CD8-positive, alpha-beta memory T cell (primary cell): ENCODE data around the gene AADAT. TPM values are rescaled to one million over a fixed set of nuclear protein-coding genes. Genes with fewer than 3 reads are reported as not detected.

Source experiments
- CTCF ChIA-PET: fragments of 350-600 bp; sonication (Branson Sonifier 250); formaldehyde crosslinking; loops from one replicate; lab custom pipeline; 2021; ENCODE audit warnings: antibody characterized with exemption; lab: Charles Lee
- POLR2A ChIA-PET: fragments of 350-600 bp; sonication (Branson Sonifier 250); formaldehyde crosslinking; loops from one replicate; lab custom pipeline; 2021; ENCODE audit warnings: antibody characterized with exemption; lab: Charles Lee
- DNase-seq, 5 donors: peaks; one replicate each; pipeline versions ENCODE4 v3.0.0 to v3.0.0-alpha.2; 2020 to 2022; ENCODE audit warnings: mixed read lengths in 1 of 5
- H3K27ac ChIP-seq: one replicate; pipeline ENCODE4 v1.7.0; 2013; ENCODE audit warnings: low read depth, mild to moderate bottlenecking, low read length, moderate library complexity
- H3K27me3 ChIP-seq: 2 replicates; pipeline ENCODE4 v1.7.0; 2013; ENCODE audit warnings: low read length, mild to moderate bottlenecking; ENCODE audit not compliant: insufficient read depth, poor library complexity, severe bottlenecking
- H3K36me3 ChIP-seq: 2 replicates; pipeline ENCODE4 v1.7.0; 2013; ENCODE audit warnings: mild to moderate bottlenecking, low read length, moderate library complexity; ENCODE audit not compliant: insufficient read depth
- H3K4me1 ChIP-seq: 2 replicates; pipeline ENCODE4 v1.7.0; 2013; ENCODE audit warnings: mild to moderate bottlenecking, low read length, moderate library complexity; ENCODE audit not compliant: insufficient read depth
- H3K4me3 ChIP-seq: 2 replicates; pipeline ENCODE4 v1.7.0; 2013; ENCODE audit warnings: mild to moderate bottlenecking, low read length
- H3K9me3 ChIP-seq: 2 replicates; pipeline ENCODE4 v1.7.0; 2013; ENCODE audit warnings: mild to moderate bottlenecking, low read length
- H3K27ac Mint-ChIP-seq, 8 donors: one replicate each; pipeline ENCODE4 v1.8.0; 2020 to 2021; ENCODE audit warnings: mixed read lengths in 8 of 8, mild to moderate bottlenecking in 6 of 8, inconsistent platforms in 3 of 8, moderate library complexity in 3 of 8
- H3K27me3 Mint-ChIP-seq, 2 donors: one replicate each; pipeline ENCODE4 v1.8.0; 2020 to 2021; ENCODE audit warnings: mixed read lengths in 2 of 2, mild to moderate bottlenecking in 1 of 2, moderate library complexity in 1 of 2
- H3K36me3 Mint-ChIP-seq, 3 donors: one replicate each; pipeline ENCODE4 v1.8.0; 2020 to 2021; ENCODE audit warnings: mixed read lengths in 3 of 3, inconsistent platforms in 1 of 3, mild to moderate bottlenecking in 1 of 3
- H3K4me1 Mint-ChIP-seq, 3 donors: one replicate each; pipeline ENCODE4 v1.8.0; 2020 to 2021; ENCODE audit warnings: mixed read lengths in 3 of 3, inconsistent platforms in 1 of 3, mild to moderate bottlenecking in 1 of 3
- H3K4me3 Mint-ChIP-seq, 7 donors: one replicate each; pipeline ENCODE4 v1.8.0; 2020 to 2021; ENCODE audit warnings: mixed read lengths in 7 of 7, mild to moderate bottlenecking in 6 of 7, moderate library complexity in 4 of 7, inconsistent platforms in 2 of 7
- H3K9me3 Mint-ChIP-seq, 5 donors: one replicate each; pipeline ENCODE4 v1.8.0; 2020 to 2022; ENCODE audit warnings: mixed read lengths in 5 of 5, mild to moderate bottlenecking in 3 of 5, moderate library complexity in 2 of 5, inconsistent platforms in 1 of 5
- polyA plus RNA-seq: library from polyadenylated mRNA; unstranded; fragments of 300-500 nt; fragmentation: Illumina TruSeq; gene quantifications from one replicate; pipeline ENCODE4 v1.2.3, GENCODE V29; 2021
- total RNA-seq, 2 experiments: library from RNA; stranded (reverse); gene quantifications; one replicate each; pipeline ENCODE4 v1.2.3, GENCODE V29; 2021

AADAT gene
- not detected for total RNA-seq
- not detected for polyA plus RNA-seq

DNA sequence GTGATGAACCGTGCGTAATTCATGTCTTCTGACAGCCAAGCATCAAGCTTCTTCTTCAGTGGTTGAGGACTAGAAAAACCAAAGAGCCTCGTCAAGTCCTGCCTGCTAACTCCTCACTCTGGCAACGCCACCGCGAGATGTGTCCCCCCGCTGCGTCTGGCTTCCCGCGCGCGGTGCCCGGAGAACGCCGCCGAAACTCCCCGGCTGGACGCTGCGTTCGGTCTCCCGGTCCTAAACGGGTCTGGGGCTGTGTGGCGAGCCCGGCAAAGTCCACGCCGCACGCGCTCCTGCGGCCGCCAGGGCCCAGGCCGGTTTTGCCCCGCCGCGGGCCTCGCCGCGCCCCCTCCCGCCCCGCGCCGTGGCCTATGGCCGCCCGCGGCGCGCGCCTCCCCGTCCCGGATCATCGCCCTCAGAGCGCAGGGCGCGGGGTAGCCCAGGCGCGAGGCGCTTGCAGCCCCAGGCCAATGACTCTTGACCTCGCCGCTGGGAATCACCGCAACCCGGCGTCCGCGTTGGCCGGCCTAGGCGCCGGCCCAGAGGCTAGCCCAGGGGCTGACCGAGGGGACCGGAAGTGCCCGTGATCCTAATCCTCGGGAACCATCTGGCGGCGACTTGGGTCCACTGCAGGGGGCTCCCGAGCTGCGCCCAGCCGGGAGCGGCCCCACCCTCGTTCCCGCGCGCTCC, at the start of gene AADAT:
Gene AADAT, minus strand, starts transcription at position 289 of the 684 bp plus-strand sequence. Its CDS starts 266 bp downstream, at position 23.
- H3K9me3 Mint-ChIP-seq, result no peaks in the 10 kb centered on the region
- no peaks in the 10 kb centered on the region for H3K4me1 ChIP-seq
- H3K27ac Mint-ChIP-seq, result no peak within 1 kb of the TSS
- no peak for DNase-seq
- H3K36me3 Mint-ChIP-seq, result no peaks in the 10 kb centered on the region
- no peaks in the 10 kb centered on the region for H3K36me3 ChIP-seq
- POLR2A ChIA-PET, result no interaction called here
- H3K27me3 ChIP-seq, result no peaks in the 10 kb centered on the region
- peaks cover 16 to 51% of the 10 kb centered on the region in 2 donors for H3K27me3 Mint-ChIP-seq
- peaks cover 5 to 9% (median 5%) of the 10 kb centered on the region in 3 donors for H3K4me1 Mint-ChIP-seq
- H3K9me3 ChIP-seq, result no peaks in the 10 kb centered on the region
- H3K27ac ChIP-seq, result no peak within 1 kb of the TSS
- CTCF ChIA-PET, result no interaction called here
- H3K4me3 ChIP-seq, result no peak within 1 kb of the TSS
- peak within 1 kb of the TSS in 6 of 7 donors; percentile 26 to 79 (median 42) for H3K4me3 Mint-ChIP-seq

DNA sequence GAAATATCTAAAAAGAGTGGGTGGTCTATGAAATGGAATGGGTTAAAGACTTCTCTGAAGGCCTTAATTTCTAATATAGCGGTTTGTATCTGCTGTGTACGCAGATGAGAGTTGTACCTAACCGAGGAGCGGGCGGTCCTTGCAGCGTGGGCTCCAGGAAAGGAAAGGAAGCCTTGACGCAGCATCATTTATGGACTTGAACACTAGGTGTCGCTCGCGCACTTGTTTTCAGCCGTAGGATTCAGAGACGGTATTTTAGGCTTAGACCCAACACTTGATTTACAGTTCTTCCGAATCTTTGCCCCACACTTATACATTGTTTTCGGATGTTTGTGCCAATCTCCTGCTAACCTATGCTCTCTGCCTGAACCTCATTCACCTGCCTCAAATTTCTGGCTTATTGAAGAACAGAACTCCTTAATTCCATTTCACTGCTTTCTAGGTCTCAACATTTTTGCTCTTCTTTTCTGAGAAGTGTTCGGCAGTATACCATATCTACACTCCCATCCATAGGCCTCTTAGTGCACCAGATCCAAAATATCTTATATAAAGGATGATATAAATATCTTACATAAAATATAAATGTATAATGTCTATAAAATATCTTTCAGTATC, 48.9 kb upstream of the AADAT start:
- Histone ChIP-seq H3K4me1 (no peaks in the 10 kb centered on the region), H3K4me3 (no peak overlapping the region)

DNA sequence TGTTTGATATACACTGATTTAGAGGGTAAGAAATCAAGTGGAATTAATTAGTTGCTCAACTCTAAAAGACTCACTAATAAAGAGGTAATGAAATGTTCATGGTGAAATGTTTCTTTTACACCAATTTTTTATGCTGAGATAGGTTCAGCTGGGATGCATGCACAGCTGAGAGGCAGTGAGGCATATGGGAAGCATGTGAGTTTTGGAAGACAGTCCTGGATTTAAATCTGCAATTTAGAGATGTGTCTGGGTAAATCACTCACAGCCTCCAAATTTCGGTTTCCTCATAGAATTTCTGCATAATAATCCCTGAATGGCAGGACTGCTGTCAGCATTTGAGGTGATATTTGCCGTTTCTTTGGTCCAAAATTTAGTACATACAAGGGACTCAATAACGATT, 48.2 kb upstream of the AADAT start:
- Mint-ChIP-seq H3K9me3 (peaks cover 5 to 6% (median 6%) of the 10 kb centered on the region in 5 donors), H3K27ac (no peak overlapping the region), H3K4me3 (no peak overlapping the region), H3K27me3 (no peaks in the 10 kb centered on the region), H3K4me1 (peaks cover 0 to 5% (median 2%) of the 10 kb centered on the region in 3 donors), H3K36me3 (no peaks in the 10 kb centered on the region)
- POLR2A ChIA-PET, result no interaction called here
- Histone ChIP-seq H3K4me3 (no peak overlapping the region), H3K36me3 (no peaks in the 10 kb centered on the region), H3K27ac (no peak overlapping the region), H3K4me1 (no peaks in the 10 kb centered on the region), H3K9me3 (no peaks in the 10 kb centered on the region), H3K27me3 (no peaks in the 10 kb centered on the region)
- CTCF ChIA-PET, result interaction anchor here (0.8 kb wide), 1 partner anchor 11 kb away, joined by 4 read pairs; no protein-coding TSS in a partner anchor
- no peak for DNase-seq

More for the DNA sequence above, 48.9 kb upstream of the AADAT start:
- Mint-ChIP-seq H3K36me3 (no peaks in the 10 kb centered on the region), H3K27ac (no peak overlapping the region), H3K4me1 (peaks cover 0 to 5% (median 2%) of the 10 kb centered on the region in 3 donors), H3K9me3 (peaks cover 0 to 5% (median under 1%) of the 10 kb centered on the region in 5 donors), H3K27me3 (no peaks in the 10 kb centered on the region), H3K4me3 (no peak overlapping the region)
- Histone ChIP-seq H3K27me3 (no peaks in the 10 kb centered on the region), H3K27ac (no peak overlapping the region), H3K36me3 (no peaks in the 10 kb centered on the region), H3K9me3 (no peaks in the 10 kb centered on the region)
- CTCF ChIA-PET, result no interaction called here
- DNase-seq, result peak; percentile 24 to 68 (median 41)
- POLR2A ChIA-PET, result no interaction called here

DNA sequence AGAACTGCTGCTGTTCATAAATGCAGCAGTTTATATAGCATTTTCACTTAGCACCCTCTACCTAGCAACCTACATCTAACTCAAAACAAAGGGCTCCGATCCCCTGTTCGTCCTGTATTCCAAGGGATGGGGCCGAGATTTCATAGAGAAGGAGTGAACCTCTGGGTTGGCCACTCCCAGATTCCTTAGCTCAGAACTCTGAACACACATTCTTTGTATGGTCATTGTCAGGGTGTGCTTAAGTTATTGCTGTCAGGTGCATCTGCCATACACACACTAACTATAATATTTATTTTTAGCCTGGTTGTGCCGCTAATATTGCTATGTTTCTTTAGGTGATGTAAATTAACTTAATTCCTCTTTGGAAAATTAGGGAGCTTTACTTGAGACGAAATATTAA, 47.7 kb upstream of the AADAT start:
- H3K36me3 ChIP-seq, result no peaks in the 10 kb centered on the region
- no peak overlapping the region for H3K4me3 Mint-ChIP-seq
- no peak overlapping the region for H3K27ac ChIP-seq
- CTCF ChIA-PET, result interaction anchor here (0.8 kb wide), 1 partner anchor 10 kb away, joined by 4 read pairs; no protein-coding TSS in a partner anchor
- no peaks in the 10 kb centered on the region for H3K4me1 ChIP-seq
- no peak for DNase-seq
- no peaks in the 10 kb centered on the region for H3K36me3 Mint-ChIP-seq
- peaks cover 5 to 10% (median 6%) of the 10 kb centered on the region in 5 donors for H3K9me3 Mint-ChIP-seq
- peaks cover 0 to 5% (median 2%) of the 10 kb centered on the region in 3 donors for H3K4me1 Mint-ChIP-seq
- no peak overlapping the region for H3K4me3 ChIP-seq
- H3K27me3 Mint-ChIP-seq, result peaks cover 0 to 4% of the 10 kb centered on the region in 2 donors
- POLR2A ChIA-PET, result no interaction called here
- peak overlapping the region in 1 of 8 donors; percentile 40 for H3K27ac Mint-ChIP-seq
- H3K9me3 ChIP-seq, result no peaks in the 10 kb centered on the region
- H3K27me3 ChIP-seq, result no peaks in the 10 kb centered on the region

DNA sequence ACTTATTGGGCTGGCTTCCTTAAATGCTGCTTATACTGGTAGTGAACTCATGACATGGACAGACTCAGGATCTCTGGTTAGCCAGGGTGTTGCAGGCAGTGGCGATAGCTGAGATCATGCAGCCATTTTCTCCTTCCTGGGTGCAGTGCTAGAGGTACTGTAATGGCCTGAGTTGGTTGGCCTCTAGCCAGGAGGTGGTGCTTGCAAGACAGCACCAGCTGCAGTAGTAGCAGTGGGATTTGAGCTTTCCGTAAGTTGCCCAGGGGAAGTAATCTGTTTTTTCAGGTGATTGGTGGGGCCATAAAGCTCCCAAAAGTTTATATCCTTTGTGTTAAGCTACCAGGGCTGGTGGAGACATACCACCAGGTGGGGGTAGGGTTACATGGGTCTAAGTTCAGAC, 45.1 kb upstream of the AADAT start:
- H3K36me3 ChIP-seq, result no peaks in the 10 kb centered on the region
- no peak overlapping the region for H3K27ac ChIP-seq
- Mint-ChIP-seq H3K4me3 (no peak overlapping the region), H3K27ac (no peak overlapping the region), H3K9me3 (peaks cover 5 to 11% (median 7%) of the 10 kb centered on the region in 5 donors), H3K36me3 (no peaks in the 10 kb centered on the region), H3K27me3 (peaks cover 0 to 9% of the 10 kb centered on the region in 2 donors), H3K4me1 (peaks cover 0 to 5% (median 2%) of the 10 kb centered on the region in 3 donors)
- CTCF ChIA-PET, result no interaction called here
- POLR2A ChIA-PET, result no interaction called here
- DNase-seq, result no peak
- H3K27me3 ChIP-seq, result no peaks in the 10 kb centered on the region
- no peaks in the 10 kb centered on the region for H3K4me1 ChIP-seq
- H3K4me3 ChIP-seq, result no peak overlapping the region
- H3K9me3 ChIP-seq, result no peaks in the 10 kb centered on the region

DNA sequence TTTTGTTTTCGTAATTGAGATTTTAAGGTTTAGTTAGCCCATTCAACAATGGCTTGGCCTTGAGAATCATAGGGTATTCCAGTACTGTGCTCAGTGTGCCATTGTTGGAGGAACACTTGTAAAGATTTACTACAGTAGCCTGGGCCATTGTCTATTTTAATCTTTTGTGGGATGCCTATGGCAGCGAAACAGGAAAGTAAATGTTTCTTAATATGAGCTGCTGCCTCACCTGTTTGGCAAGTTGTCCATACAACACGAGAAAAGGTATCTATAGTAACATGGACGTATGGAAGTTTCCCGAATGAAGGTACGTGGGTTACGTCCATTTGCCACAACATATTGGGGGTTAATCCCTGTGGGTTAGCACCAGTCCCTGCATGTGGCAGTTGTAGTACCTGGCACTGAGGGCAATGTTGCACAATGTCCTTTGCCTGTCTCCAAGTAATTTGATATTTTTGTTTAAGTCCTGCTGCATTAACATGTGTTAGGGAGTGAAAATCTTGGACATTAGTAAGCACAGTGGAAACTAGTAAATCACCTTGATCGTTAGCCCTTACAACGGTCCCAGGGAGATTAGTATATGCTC, 38.6 kb upstream of the AADAT start:
- peaks cover under 1 to 8% (median 3%) of the 10 kb centered on the region in 5 donors for H3K9me3 Mint-ChIP-seq
- no peaks in the 10 kb centered on the region for H3K4me1 Mint-ChIP-seq
- Histone ChIP-seq H3K4me1 (no peaks in the 10 kb centered on the region), H3K27me3 (no peaks in the 10 kb centered on the region), H3K36me3 (no peaks in the 10 kb centered on the region), H3K4me3 (no peak overlapping the region), H3K27ac (no peak overlapping the region), H3K9me3 (no peaks in the 10 kb centered on the region)
- no peak overlapping the region for H3K27ac Mint-ChIP-seq
- POLR2A ChIA-PET, result no interaction called here
- H3K4me3 Mint-ChIP-seq, result no peak overlapping the region
- peaks cover 0 to 10% of the 10 kb centered on the region in 2 donors for H3K27me3 Mint-ChIP-seq
- CTCF ChIA-PET, result no interaction called here
- DNase-seq, result no peak
- no peaks in the 10 kb centered on the region for H3K36me3 Mint-ChIP-seq

DNA sequence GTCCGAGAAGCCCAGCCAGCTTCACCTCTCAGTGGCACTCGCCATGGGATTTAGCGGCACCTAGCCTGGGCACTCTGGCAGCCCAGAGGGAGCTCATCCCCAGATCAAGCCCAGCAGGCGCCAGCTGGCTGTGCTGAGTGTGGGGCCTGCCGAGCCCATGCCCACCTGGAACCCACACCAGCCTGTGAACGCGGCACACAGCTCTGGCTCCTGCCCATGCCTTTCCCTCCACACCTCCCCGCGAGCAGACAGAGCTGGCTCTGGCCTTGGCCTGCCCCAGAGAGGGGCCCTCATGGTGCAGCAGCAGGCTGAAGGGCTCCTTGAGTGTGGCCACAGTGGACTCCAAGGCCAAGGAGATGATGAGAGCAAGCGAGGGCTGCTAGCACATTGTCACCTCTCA, 38.0 kb upstream of the AADAT start:
- Mint-ChIP-seq H3K9me3 (peaks cover 0 to 5% (median 2%) of the 10 kb centered on the region in 5 donors), H3K4me1 (no peaks in the 10 kb centered on the region), H3K27me3 (peaks cover 0 to 9% of the 10 kb centered on the region in 2 donors), H3K27ac (no peak overlapping the region), H3K4me3 (no peak overlapping the region), H3K36me3 (no peaks in the 10 kb centered on the region)
- H3K36me3 ChIP-seq, result no peaks in the 10 kb centered on the region
- H3K27me3 ChIP-seq, result no peaks in the 10 kb centered on the region
- POLR2A ChIA-PET, result no interaction called here
- CTCF ChIA-PET, result interaction anchor here (1.1 kb wide), 1 partner anchor 10 kb away, joined by 4 read pairs; no protein-coding TSS in a partner anchor
- DNase-seq, result no peak
- no peak overlapping the region for H3K27ac ChIP-seq
- H3K9me3 ChIP-seq, result no peaks in the 10 kb centered on the region
- no peaks in the 10 kb centered on the region for H3K4me1 ChIP-seq
- no peak overlapping the region for H3K4me3 ChIP-seq

DNA sequence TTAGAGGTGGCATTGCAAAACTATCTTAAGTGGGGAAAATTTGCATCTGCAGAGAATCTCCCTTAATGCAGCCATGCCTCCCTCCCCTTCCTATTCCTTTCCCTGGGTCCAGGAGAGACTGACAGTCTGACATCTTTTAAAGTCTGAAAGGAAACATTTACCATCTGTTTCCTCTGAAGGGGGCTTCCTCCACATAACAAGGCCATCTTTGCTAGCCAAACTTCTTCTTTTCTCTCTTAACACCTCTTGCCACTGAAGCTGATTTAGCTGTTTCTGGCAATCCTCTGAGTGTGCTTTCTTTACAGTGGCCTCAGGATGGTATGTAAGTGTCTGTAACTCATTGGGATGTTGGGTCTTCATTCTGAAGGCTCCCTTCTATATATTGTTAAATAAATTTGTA, 34.6 kb upstream of the AADAT start:
- Histone ChIP-seq H3K36me3 (no peaks in the 10 kb centered on the region), H3K4me1 (no peaks in the 10 kb centered on the region), H3K27me3 (no peaks in the 10 kb centered on the region), H3K27ac (no peak overlapping the region), H3K9me3 (no peaks in the 10 kb centered on the region), H3K4me3 (no peak overlapping the region)
- CTCF ChIA-PET, result no interaction called here
- POLR2A ChIA-PET, result no interaction called here
- no peaks in the 10 kb centered on the region for H3K9me3 Mint-ChIP-seq
- H3K36me3 Mint-ChIP-seq, result no peaks in the 10 kb centered on the region
- no peak for DNase-seq
- H3K4me1 Mint-ChIP-seq, result no peaks in the 10 kb centered on the region
- H3K4me3 Mint-ChIP-seq, result no peak overlapping the region
- peaks cover 0 to 1% of the 10 kb centered on the region in 2 donors for H3K27me3 Mint-ChIP-seq
- H3K27ac Mint-ChIP-seq, result no peak overlapping the region
